ENCODE data around the gene SMYD3. TPM values are rescaled to one million over a fixed set of nuclear protein-coding genes. Genes with fewer than 3 reads are reported as not detected.

The SMYD3 gene
- total RNA-seq, 1 donor from 2014 or later: 24.2 TPM

DNA sequence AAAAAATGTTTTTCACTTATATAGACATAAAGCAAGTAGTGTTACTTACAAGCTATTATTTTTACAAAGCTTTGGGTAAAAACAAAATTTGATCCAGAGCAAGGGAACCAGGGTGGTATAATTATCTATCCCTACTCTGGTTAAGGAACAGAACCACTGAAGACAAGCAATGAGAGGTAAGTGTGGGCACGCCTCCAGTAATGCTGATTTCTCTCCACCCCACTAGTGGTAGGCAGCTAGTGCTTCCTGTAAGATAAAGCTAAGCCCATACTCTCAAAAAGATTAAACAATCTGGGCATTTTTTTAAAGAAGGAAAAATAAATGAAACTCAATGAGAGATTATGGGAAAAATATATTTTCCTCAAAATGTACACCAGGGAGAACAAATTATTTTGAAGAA lies 36.9 kb upstream of the SMYD3 start:
- DNase-seq (ENCODE audit: low read depth, low spot score): no peak
- peaks cover 5% of the 10 kb centered on the region for H3K36me3 Mint-ChIP-seq (ENCODE audit: low read depth)
- H3K27ac Mint-ChIP-seq (ENCODE audit: unreplicated experiment): no peak overlapping the region
- TF ChIP-seq, protein P1, sequence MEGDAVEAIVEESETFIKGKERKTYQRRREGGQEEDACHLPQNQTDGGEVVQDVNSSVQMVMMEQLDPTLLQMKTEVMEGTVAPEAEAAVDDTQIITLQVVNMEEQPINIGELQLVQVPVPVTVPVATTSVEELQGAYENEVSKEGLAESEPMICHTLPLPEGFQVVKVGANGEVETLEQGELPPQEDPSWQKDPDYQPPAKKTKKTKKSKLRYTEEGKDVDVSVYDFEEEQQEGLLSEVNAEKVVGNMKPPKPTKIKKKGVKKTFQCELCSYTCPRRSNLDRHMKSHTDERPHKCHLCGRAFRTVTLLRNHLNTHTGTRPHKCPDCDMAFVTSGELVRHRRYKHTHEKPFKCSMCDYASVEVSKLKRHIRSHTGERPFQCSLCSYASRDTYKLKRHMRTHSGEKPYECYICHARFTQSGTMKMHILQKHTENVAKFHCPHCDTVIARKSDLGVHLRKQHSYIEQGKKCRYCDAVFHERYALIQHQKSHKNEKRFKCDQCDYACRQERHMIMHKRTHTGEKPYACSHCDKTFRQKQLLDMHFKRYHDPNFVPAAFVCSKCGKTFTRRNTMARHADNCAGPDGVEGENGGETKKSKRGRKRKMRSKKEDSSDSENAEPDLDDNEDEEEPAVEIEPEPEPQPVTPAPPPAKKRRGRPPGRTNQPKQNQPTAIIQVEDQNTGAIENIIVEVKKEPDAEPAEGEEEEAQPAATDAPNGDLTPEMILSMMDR (conservative IDR thresholded peaks at IDR 0.05): no peak
- H3K9me3 Mint-ChIP-seq: no peaks in the 10 kb centered on the region
- H3K4me1 Mint-ChIP-seq: no peaks in the 10 kb centered on the region
- no peaks in the 10 kb centered on the region for H3K27me3 Mint-ChIP-seq (ENCODE audit: low read depth)
- H3K4me3 Mint-ChIP-seq: no peak overlapping the region

DNA sequence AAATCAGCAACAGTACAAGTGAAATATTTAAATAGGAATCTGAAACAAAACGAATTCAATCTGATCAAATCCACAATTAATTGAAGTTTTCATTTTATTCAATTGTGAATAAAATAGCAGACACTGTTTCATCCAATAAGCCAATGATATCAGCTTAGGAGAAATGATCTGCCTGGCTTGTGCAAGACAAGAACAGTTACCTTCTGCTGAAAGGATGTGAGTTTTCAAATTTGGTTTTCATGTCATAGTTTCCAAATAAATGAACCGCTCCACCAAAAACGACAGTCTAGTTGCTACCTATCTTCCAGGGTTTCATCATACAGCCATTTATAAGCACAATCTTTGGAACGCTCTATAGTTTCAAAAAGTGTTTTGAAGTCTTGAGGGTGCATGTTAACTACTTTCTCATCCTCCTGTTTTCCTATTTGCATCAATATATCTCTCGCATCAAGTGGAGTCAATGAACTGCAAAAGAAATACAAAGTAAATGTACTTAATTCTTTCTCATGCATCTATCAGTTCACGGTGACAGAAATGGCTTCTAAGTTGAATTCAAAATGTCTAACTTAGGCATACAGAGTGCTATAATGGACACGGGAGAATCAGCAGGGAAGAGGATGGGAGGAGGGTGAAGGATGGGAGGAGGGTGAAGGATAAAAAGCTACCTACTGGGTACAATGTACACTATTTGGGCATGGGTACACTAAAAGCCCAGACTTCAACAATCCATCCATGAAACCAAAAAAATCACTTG lies 33.8 kb upstream of the SMYD3 start:
- Mint-ChIP-seq H3K36me3 (ENCODE audit: low read depth) (peaks cover 5% of the 10 kb centered on the region), H3K9me3 (no peaks in the 10 kb centered on the region), H3K4me3 (no peak overlapping the region), H3K4me1 (no peaks in the 10 kb centered on the region), H3K27me3 (ENCODE audit: low read depth) (no peaks in the 10 kb centered on the region), H3K27ac (ENCODE audit: unreplicated experiment) (no peak overlapping the region)
- no peak for DNase-seq (ENCODE audit: low read depth, low spot score)
- TF ChIP-seq, protein P1 (conservative IDR thresholded peaks at IDR 0.05): no peak

DNA sequence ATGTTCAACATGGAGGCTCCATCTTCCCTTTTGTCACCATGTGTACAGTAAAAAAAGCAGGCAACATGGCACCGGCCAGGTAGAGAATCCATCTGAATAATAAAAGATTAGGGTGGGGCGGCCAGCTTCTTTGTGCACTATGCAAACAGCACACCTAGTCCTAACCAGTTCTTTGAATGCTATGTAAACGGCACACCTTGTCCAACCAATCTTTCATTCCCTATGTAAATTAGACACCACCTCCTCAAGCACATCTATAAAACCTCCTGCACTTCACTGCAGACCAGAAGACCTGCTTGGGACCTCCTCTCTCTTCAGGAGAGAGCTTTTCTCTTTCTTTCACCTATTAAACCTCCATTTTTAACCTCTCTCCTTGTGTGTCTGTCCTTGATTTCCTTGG lies 30.8 kb upstream of the SMYD3 start:
- TF ChIP-seq, protein P1 (conservative IDR thresholded peaks at IDR 0.05): no peak
- DNase-seq (ENCODE audit: low read depth, low spot score): no peak
- Mint-ChIP-seq H3K4me3 (no peak overlapping the region), H3K36me3 (ENCODE audit: low read depth) (peaks cover 3% of the 10 kb centered on the region), H3K27ac (ENCODE audit: unreplicated experiment) (no peak overlapping the region), H3K4me1 (no peaks in the 10 kb centered on the region), H3K9me3 (no peaks in the 10 kb centered on the region), H3K27me3 (ENCODE audit: low read depth) (no peaks in the 10 kb centered on the region)

DNA sequence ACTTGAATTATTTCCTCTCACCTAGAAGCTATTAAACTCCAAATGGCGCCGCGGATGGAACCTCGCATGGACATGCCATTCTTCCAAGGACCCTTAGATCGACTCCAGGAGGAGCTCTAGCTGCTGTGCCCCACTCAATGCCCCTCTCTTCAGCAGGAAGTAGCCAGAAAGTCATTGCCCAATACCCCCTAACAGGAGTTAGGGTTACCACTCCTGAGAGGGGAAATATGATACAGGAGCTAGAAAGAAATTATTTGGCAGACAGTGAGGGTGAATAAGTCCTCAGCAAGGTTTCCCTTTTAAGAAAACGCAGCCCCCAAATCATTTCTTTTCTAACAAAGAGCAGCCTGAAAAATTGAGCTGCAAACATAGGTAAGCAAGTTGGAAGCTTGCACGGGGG lies 30.4 kb upstream of the SMYD3 start:
- Mint-ChIP-seq H3K4me3 (no peak overlapping the region), H3K4me1 (no peaks in the 10 kb centered on the region), H3K9me3 (no peaks in the 10 kb centered on the region), H3K36me3 (ENCODE audit: low read depth) (peaks cover 3% of the 10 kb centered on the region), H3K27me3 (ENCODE audit: low read depth) (peaks cover 1% of the 10 kb centered on the region), H3K27ac (ENCODE audit: unreplicated experiment) (peak overlapping the region; percentile 68)
- TF ChIP-seq, protein P1 (conservative IDR thresholded peaks at IDR 0.05): no peak
- no peak for DNase-seq (ENCODE audit: low read depth, low spot score)

DNA sequence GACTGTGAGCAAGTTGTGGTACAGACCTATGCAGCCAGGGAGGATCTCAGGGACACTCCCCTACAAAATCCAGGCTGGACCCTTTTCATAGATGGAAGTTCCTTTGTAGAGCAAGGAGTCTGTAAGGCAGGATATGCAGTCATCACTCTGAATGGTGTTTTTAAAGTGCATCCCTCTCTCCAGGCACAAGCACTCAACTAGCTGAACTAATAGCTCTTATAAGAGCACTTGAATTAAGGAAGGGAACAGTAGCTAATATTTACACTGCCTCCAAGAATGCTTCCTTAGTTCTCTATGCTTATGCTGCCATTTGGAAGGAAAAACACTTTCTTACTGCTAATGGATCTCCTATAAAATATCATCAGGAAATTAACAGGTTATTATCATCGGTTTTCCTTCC lies 27.0 kb upstream of the SMYD3 start:
- Mint-ChIP-seq H3K36me3 (ENCODE audit: low read depth) (peaks cover 3% of the 10 kb centered on the region), H3K27me3 (ENCODE audit: low read depth) (peaks cover 6% of the 10 kb centered on the region), H3K4me3 (no peak overlapping the region), H3K4me1 (no peaks in the 10 kb centered on the region), H3K27ac (ENCODE audit: unreplicated experiment) (no peak overlapping the region), H3K9me3 (peaks cover 15% of the 10 kb centered on the region)
- TF ChIP-seq, protein P1 (conservative IDR thresholded peaks at IDR 0.05): no peak
- no peak for DNase-seq (ENCODE audit: low read depth, low spot score)
